Neuron (in vitro differentiated cells): ENCODE results near the gene CTRB2.
"Not testable (repeated sequence)": the region's sequence is repeated elsewhere in the genome, so short reads cannot be mapped to it uniquely, and the experiment has no call there.

ENCODE experiments used
- H2AFZ ChIP-seq: one replicate; pipeline ENCODE4 v1.6.1; 2013; ENCODE audit warnings: low read depth, mild to moderate bottlenecking, inconsistent platforms, low read length, moderate library complexity
- H3K27me3 ChIP-seq: one replicate; pipeline ENCODE4 v1.6.1; 2013; ENCODE audit warnings: low read length; ENCODE audit not compliant: insufficient read depth
- H3K36me3 ChIP-seq: one replicate; pipeline ENCODE4 v1.6.1; 2013; ENCODE audit warnings: low read length; ENCODE audit not compliant: insufficient read depth
- H3K4me1 ChIP-seq: one replicate; pipeline ENCODE4 v1.6.1; 2013; ENCODE audit warnings: low read length; ENCODE audit not compliant: insufficient read depth
- H3K4me3 ChIP-seq: 2 replicates; pipeline ENCODE4 v1.5.1; 2013; ENCODE audit warnings: mild to moderate bottlenecking, low read length, moderate library complexity
- H3K9me3 ChIP-seq: one replicate; pipeline ENCODE4 v1.6.1; 2013; ENCODE audit warnings: low read length

Gene CTRB2

GRCh38 chr16:75247249-75247648, 40.3 kb upstream of the CTRB2 start:
- Histone ChIP-seq H3K36me3 (peaks cover 15% of the 10 kb centered on the region), H2AFZ (no peak overlapping the region), H3K4me1 (peaks cover 60% of the 10 kb centered on the region), H3K9me3 (no peaks in the 10 kb centered on the region), H3K4me3 (no peak overlapping the region), H3K27me3 (no peaks in the 10 kb centered on the region)

DNA sequence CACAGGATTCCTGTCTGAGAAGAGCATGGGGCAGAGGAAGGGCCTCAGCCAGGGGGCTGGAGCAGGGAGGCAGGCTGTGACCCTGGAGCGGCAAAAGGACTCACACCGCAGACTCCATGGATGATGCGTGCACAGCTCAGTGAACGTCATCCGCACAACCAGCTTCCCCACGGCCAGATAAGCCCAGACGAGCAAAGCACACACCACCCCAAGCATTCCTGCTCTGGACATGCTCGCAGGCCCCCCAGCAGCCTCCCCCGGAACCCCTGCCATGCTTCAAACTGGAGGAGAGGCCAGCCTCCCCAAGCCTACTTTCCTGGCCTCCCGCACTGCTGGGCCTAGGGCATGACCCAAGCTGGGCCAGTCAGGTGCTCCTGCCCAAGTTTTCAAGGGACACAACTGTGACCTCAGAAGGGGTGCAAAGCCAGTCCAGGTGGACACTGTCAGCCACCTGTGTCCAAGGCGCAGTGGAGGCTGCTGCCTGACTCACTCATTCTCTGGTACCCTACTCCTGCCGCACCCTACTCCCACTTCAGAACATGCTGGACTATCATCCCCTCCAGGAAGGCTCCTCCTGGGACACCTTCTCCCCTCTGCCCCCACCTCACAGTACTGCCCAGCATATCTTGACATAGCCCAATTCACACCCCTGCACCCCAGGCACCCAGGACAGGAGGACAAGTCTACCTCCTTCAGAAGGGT, 39.7 kb upstream of the CTRB2 start:
- Histone ChIP-seq H3K9me3 (no peaks in the 10 kb centered on the region), H3K4me3 (no peak overlapping the region), H3K27me3 (no peaks in the 10 kb centered on the region), H3K36me3 (peaks cover 21% of the 10 kb centered on the region), H3K4me1 (peaks cover 54% of the 10 kb centered on the region), H2AFZ (no peak overlapping the region)

DNA sequence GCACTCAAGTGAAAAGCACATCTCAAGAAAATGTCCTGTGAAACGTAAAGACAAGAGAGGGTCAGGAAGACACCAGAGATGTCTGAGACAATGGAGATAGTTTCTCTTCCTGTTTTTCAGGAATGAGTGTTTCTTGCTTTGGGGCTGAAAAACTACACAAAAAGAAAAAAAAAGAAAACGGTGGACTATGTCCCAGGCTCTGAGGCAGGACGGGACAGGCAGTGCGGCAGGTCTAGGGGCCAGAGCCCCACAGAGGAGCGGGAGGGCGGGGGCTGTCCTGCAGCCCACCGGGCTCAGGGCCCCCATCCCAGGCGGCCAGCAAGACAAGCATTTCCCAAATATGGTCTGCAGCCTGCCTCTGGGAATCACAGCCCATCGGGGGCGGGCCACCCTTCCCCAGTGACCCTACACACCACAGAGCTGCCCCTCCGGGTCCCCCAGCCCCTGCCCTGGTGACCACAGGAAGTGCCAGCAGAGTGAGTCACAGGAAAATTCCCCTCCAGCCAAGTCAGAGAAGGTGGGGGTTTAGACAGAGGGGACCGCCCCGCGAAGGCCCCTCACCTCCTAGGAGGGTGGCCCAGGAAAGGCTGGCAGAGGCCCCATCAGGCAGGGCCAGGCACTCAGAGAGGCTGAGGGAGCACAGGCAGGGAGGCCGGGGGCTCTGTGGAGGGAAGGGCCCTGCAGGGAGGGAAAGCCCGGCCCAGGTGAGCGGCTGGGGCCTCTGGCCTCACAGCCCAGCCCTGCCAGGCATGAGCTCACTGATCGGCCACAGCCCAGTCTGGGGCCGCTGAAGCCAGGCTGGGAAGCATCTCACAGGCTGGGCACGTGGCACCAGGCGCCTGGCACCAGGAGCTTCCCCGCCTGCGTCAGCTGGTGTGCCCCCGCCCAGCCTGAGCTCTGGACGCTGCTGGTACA, 38.1 kb upstream of the CTRB2 start:
- Histone ChIP-seq H3K9me3 (no peaks in the 10 kb centered on the region), H3K27me3 (no peaks in the 10 kb centered on the region), H3K4me3 (no peak overlapping the region), H3K36me3 (peaks cover 32% of the 10 kb centered on the region), H3K4me1 (peaks cover 51% of the 10 kb centered on the region), H2AFZ (no peak overlapping the region)

DNA sequence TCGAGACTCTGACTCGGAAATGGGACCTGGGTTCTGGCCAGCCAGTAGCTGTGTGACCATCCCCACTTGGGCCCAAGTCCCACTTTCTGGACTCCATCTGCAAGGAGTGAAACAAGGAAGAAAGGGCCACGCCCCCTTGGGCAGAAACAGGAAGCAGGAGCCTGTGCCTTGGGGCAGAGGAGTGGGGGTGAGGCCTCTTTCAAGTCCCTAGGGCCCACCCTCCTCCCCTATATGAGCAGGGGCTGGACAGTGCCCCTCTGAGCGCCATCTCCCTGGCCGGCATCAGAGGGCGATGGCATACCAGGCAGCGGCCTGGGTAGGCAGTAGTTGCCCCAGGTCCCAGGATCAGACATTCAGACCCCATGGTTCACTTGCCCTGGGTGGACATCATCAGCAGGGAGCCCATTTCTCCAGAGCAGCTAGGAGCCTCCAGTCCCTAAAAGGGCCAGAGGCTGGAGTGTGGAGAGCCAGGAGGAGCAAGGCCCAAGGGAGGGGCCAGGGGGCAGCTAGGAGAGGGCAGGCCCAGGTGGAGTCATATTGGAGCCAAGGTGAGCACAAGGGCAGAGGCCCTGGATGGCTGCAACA, 37.4 kb upstream of the CTRB2 start:
- peaks cover 43% of the 10 kb centered on the region for H3K4me1 ChIP-seq
- peaks cover 35% of the 10 kb centered on the region for H3K36me3 ChIP-seq
- H3K9me3 ChIP-seq = no peaks in the 10 kb centered on the region
- no peak overlapping the region for H3K4me3 ChIP-seq
- no peak overlapping the region for H2AFZ ChIP-seq
- H3K27me3 ChIP-seq = no peaks in the 10 kb centered on the region

GRCh38 chr16:75243667-75244224, 36.8 kb upstream of the CTRB2 start:
- Histone ChIP-seq H3K9me3 (no peaks in the 10 kb centered on the region), H3K4me3 (no peak overlapping the region), H3K4me1 (peaks cover 43% of the 10 kb centered on the region), H3K36me3 (peaks cover 35% of the 10 kb centered on the region), H2AFZ (no peak overlapping the region), H3K27me3 (no peaks in the 10 kb centered on the region)

DNA sequence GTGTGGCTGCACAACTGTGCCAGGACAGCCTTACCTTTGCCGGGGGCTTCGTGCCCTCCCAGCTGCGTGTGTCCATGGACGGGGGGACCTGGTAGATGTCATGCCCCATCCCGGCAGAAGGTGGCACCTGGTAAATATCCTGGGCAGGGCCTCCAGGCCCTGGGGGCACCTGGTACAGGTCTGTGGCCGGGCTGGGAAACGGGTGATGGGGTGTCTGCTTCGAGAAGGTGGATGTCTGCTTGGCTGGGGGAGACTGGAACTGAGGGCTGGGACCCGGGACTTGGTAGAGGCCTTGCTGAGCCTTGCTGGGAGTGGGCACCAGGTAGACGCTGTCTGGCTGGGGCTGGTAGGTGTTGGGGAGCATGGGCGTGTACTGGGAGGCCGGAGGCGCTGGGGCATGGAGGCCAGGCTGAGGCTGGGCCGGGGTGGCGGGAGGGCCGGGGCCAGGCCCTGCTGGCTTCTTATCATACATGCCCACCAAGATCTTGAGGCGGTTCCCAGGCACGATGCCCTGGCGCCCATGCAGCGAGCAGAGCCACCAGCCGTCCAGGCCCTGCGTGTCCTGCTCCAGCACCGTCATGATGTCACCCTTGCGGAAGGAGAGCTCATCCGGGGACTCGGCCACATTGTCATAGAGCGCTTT, 35.6 kb upstream of the CTRB2 start:
- H3K27me3 ChIP-seq, H2AFZ ChIP-seq, H3K4me3 ChIP-seq, H3K9me3 ChIP-seq: not testable (repeated sequence)
- Histone ChIP-seq H3K36me3 (peaks cover 37% of the 10 kb centered on the region), H3K4me1 (peaks cover 44% of the 10 kb centered on the region)

DNA sequence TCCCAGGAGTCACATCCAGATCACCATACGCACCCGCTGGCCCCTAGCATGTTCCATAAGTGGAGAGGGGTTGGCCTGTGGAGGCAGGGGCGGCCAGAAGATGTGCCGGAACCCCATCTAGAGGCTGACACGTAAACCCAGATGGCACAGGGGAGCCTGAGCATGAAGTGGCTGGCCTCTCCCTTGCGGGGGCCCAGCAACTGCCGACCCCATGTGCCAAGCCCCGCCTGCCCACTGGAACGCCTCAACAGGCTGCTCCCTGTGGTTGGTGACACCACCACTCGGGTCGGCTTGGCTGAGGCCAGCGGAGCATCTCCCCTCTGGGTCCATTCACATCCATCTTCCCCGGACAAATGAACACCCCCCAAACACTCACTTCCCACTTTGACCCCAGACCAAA, 35.0 kb upstream of the CTRB2 start:
- Histone ChIP-seq H3K4me3 (no peak overlapping the region), H3K27me3 (no peaks in the 10 kb centered on the region), H2AFZ (no peak overlapping the region), H3K36me3 (peaks cover 41% of the 10 kb centered on the region), H3K9me3 (no peaks in the 10 kb centered on the region), H3K4me1 (peaks cover 41% of the 10 kb centered on the region)

GRCh38 chr16:75241412-75241811, 34.5 kb upstream of the CTRB2 start:
- H3K27me3 ChIP-seq = no peaks in the 10 kb centered on the region
- H2AFZ ChIP-seq = no peak overlapping the region
- no peaks in the 10 kb centered on the region for H3K9me3 ChIP-seq
- H3K4me3 ChIP-seq = no peak overlapping the region
- peaks cover 46% of the 10 kb centered on the region for H3K36me3 ChIP-seq
- H3K4me1 ChIP-seq = peaks cover 38% of the 10 kb centered on the region

DNA sequence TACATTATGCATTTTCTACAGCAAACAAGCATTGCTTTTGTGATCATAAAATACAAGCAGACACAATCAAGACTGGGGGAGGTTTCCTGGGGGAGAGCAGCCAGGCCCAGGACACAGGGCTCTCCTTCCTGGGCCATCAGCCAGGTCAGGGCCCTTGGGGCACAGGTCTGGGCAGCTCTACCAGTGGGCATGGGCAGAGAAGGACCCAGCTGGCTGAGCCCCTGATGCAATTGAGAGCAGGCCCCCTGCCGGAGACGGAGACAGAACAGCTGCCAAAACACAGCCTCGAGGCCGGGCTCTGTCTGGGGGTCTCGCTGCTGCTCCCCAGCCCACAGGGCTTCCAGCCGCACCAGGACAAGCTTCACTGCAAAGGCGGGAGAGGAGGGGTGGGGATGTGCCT, 33.7 kb upstream of the CTRB2 start:
- H3K27me3 ChIP-seq, H3K4me3 ChIP-seq, H3K9me3 ChIP-seq, H2AFZ ChIP-seq: not testable (repeated sequence)
- Histone ChIP-seq H3K36me3 (peaks cover 54% of the 10 kb centered on the region), H3K4me1 (peaks cover 30% of the 10 kb centered on the region)

DNA sequence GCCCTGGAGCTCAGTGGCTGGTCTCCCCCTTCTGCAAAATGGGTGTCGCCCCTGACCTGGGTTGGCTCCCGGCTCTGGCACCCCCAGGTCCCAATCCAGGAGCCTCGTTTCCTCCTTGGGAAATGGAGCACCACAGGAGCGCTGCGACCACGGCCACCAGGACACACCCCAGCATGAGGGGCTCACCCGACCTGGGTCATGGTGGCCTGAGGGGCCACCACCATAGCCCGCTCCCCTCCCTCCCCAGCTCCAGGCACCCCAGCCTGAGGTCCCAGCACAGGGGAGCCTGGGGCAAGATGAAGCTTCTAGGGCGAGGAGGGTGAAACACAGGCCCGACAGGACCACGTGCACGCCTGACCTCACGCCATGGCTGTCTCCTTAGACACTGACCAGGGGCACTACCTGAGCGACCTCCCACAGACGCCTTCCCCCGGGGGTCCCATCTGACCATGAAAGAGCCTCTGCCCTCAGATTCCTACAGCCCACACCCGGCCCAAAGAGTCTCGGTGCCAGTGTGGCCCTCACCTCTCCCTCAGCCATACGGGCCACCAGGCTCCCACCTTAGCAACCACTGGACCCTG, 32.7 kb upstream of the CTRB2 start:
- H3K4me1 ChIP-seq = peaks cover 20% of the 10 kb centered on the region

DNA sequence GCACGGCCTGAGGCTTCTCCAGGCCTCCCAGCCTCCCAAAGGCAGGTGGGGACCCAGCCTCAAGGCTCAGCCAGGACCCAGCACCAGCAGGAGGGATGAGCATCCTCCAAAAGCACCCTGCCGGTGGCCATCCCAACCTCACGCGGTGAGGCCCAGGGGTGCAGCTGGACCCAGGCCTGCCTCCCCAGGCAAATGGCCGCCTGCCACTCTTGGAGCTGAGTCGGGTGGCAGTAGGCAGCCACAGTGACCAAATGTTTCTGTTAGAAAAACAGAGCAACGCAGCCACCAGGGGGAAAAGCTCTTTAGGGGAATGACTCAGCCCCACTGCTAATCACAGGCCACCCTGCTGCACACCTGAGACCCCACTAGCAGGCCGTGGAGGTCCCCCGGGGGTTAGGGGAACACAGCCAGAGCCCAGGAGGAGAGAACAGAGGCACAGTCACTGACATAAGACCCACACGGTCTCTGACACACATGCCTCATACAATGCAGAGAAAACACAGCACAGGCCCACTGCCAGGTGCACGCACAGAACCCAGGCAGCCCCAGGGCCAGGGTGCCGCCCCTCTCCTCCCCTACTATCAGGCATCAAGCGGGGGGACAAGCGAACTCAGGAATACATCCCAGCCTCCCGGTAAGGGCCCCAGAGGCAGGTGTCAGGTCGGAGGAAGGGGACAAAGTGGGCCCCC, 32.0 kb upstream of the CTRB2 start:
- Histone ChIP-seq H3K4me1 (peaks cover 18% of the 10 kb centered on the region), H3K4me3 (no peak overlapping the region), H3K36me3 (peaks cover 68% of the 10 kb centered on the region), H2AFZ (no peak overlapping the region), H3K9me3 (no peaks in the 10 kb centered on the region), H3K27me3 (no peaks in the 10 kb centered on the region)

More for the DNA sequence above, 32.7 kb upstream of the CTRB2 start:
- Histone ChIP-seq H3K4me3 (no peak overlapping the region), H2AFZ (no peak overlapping the region), H3K27me3 (no peaks in the 10 kb centered on the region), H3K36me3 (peaks cover 62% of the 10 kb centered on the region), H3K9me3 (no peaks in the 10 kb centered on the region)
